ENCODE data around the gene TTLL8.

Gene TTLL8

DNA sequence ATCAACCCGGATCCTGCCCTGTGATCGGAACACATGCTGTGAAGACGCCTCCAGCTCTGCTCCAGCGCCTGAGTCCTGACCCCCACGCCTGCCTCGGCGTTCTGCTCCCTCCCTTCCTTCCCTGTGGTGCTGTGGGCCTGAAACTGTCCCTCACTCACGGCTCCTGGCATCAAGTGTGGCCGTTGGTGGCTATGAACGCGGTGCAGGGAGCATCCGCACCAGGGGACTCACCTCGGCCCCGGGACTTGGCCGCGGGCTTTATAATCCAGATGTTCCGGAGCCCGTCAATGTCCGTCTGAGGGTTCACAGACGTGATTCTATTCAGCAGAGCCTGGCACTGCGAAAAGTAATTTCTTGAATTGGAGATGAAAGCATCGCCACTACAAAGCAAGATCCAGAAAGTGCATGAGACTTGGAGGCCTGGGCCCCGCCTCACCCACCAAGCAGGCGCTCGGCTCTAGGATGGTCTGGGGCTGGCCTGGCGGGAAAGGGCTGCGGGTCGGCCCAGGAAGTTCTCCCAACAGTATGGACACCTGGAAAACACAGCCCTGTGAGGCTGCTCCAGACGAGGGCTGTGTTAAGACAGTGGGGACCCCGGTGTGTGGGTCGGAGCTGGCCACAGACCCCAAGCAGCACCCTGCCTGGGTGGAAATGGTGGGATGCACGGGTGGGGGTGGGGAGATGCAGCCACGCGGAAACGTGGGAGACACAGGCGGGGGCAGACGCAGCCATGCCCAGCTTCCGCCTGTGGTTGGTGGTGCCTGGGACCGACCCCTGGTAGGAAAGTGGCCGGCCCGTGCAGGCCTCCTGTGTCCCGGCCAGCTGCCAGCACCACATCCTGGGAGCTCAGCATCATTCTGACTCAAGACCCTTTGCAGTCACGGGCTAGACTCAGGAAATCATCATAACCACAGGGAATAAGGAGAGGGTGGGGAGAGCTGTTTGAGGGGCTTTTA lies 23.7 kb downstream of the TTLL8 start:
- 91% methylated on average over 43 of the region's 43 CpGs for WGBS
- Histone ChIP-seq H3K9me3 (ENCODE audit: insufficient read depth, low read depth, low read length) (no peaks in the 10 kb centered on the region), H3K4me3 (ENCODE audit: low read length) (no peak overlapping the region), H3K9ac (ENCODE audit: low read depth, low read length) (no peak overlapping the region), H3K27ac (ENCODE audit: low read depth, low read length) (no peak overlapping the region), H3K27me3 (ENCODE audit: insufficient read depth, low read length) (peaks cover 16% of the 10 kb centered on the region), H3K4me1 (ENCODE audit: insufficient read depth, low read length) (no peaks in the 10 kb centered on the region), H3K36me3 (ENCODE audit: insufficient read depth, low read length) (no peaks in the 10 kb centered on the region)

DNA sequence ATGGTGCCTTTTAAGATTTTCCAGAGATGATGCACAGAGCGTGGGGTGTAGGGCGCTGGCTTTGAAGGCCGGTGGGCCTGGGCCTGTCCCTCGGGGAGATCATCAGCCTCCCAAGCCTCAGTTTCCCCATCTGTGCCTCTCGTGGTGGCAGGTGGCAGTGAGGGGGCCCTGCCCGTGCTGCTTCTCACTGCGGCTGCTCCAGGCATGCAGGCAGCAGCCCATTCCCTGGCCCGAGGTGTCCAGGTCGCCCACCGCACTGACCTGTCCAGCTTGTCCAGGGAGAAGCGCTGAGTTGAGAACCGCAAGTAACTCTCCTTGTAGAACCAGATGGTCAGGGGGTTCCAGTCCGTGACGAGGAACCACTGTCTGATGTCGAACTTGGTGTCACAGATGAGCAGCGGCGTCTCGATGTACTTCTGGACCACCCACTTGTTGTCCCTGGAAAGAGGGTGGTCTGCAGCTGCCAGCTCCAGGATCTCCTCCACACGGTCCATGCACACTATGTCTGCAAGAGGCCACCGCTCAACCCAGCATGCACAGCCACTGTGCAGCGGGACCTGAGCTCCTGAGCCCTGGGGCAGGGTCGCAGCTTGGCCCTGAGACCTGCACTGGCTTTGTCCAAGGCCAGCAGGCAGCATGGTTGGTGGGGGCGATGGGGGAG lies 25.0 kb downstream of the TTLL8 start:
- 92% methylated on average over 23 of the region's 23 CpGs for WGBS
- Histone ChIP-seq H3K9ac (ENCODE audit: low read depth, low read length) (no peak overlapping the region), H3K4me3 (ENCODE audit: low read length) (no peak overlapping the region), H3K36me3 (ENCODE audit: insufficient read depth, low read length) (no peaks in the 10 kb centered on the region), H3K9me3 (ENCODE audit: insufficient read depth, low read depth, low read length) (no peaks in the 10 kb centered on the region), H3K4me1 (ENCODE audit: insufficient read depth, low read length) (no peaks in the 10 kb centered on the region), H3K27ac (ENCODE audit: low read depth, low read length) (no peak overlapping the region), H3K27me3 (ENCODE audit: insufficient read depth, low read length) (peaks cover 19% of the 10 kb centered on the region)

DNA sequence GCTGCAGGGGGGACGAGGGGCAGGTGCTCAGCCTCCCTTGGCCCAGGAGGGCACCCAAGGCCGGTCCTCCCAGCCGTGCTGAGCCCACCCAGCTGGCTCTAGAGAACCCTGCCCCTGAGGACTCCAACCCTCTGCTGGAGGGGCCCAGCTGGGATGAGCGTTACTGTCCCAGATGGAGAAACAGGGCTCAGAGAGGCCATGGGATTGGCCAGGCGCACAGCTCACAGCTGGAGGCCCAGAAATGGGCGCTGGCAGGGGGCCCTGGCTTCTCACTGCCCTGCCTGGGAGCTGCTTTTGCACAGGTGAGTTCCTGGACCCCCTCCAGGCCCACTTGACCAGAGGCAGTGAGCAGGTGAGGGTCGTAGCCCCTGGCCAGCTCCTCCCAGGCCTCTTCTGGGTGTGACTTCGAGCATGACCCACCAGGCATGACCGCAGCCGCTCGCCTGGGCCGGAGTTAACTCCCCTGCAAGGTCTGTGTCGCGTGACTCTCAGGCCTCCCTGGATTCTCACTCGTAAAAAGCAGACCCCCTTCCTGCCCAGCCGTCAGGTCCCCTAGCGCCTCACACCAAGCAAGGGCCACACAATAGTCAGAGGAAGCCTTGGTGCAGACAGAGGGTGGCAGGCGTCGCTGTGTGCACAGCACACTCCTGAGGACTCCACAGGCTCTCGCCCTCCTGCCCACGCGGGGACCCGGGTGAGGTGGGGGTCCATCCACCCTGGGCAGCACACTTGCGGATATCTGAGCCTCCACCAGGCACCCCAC lies 25.8 kb downstream of the TTLL8 start:
- 88% methylated on average over 24 of the region's 24 CpGs for WGBS
- peaks cover 25% of the 10 kb centered on the region for H3K27me3 ChIP-seq (ENCODE audit: insufficient read depth, low read length)
- H3K9me3 ChIP-seq (ENCODE audit: insufficient read depth, low read depth, low read length) = no peaks in the 10 kb centered on the region
- H3K27ac ChIP-seq (ENCODE audit: low read depth, low read length) = no peak overlapping the region
- no peak overlapping the region for H3K4me3 ChIP-seq (ENCODE audit: low read length)
- H3K9ac ChIP-seq (ENCODE audit: low read depth, low read length) = no peak overlapping the region
- no peaks in the 10 kb centered on the region for H3K4me1 ChIP-seq (ENCODE audit: insufficient read depth, low read length)
- no peaks in the 10 kb centered on the region for H3K36me3 ChIP-seq (ENCODE audit: insufficient read depth, low read length)

DNA sequence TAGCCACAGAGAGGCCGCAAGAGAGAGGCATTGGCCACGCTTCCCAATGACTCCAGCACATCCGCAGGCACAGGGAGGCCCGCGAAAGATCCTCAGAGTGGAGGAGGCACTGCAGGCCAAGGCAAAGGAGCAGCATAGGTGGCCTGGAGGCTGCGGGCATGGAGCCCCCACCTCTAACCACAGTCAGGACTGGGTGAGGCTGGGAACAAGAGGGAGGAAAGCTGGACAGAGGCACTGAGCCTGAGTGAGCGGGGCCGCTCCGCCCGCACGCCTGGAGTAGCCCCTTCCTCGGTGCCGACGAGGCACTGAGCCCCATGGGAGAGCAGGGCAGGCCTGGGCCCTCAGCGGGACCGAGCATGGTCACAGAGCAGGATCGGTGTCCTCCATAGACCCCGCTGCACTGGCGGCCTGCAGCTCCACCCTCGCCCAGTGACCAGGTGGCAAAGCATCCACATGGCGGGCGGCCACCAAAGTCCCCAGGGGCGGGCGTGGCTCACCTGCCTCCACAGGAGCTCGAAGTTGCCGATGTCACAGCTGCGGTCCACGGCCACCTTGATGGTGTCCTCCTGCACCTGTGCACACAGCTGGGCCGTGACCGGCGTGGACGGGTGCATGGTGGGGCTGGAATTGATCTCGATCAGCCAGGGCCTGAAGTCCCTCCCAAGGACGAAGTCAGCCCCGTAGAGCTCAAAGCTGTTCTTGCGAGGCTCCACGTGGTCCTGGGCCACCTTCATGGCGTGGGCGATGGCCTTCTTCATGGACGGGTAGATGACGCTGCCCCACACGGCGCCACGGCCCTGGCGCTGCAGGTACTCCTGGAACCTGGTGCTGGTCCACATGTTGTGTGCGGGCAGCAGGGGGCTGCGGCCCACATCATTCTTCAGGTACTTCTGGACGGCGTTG lies 26.7 kb downstream of the TTLL8 start:
- Histone ChIP-seq H3K27me3 (ENCODE audit: insufficient read depth, low read length) (peaks cover 25% of the 10 kb centered on the region), H3K27ac (ENCODE audit: low read depth, low read length) (no peak overlapping the region), H3K36me3 (ENCODE audit: insufficient read depth, low read length) (no peaks in the 10 kb centered on the region), H3K4me1 (ENCODE audit: insufficient read depth, low read length) (no peaks in the 10 kb centered on the region), H3K9me3 (ENCODE audit: insufficient read depth, low read depth, low read length) (no peaks in the 10 kb centered on the region), H3K9ac (ENCODE audit: low read depth, low read length) (no peak overlapping the region), H3K4me3 (ENCODE audit: low read length) (no peak overlapping the region)
- 94% methylated on average over 49 of the region's 49 CpGs for WGBS

DNA sequence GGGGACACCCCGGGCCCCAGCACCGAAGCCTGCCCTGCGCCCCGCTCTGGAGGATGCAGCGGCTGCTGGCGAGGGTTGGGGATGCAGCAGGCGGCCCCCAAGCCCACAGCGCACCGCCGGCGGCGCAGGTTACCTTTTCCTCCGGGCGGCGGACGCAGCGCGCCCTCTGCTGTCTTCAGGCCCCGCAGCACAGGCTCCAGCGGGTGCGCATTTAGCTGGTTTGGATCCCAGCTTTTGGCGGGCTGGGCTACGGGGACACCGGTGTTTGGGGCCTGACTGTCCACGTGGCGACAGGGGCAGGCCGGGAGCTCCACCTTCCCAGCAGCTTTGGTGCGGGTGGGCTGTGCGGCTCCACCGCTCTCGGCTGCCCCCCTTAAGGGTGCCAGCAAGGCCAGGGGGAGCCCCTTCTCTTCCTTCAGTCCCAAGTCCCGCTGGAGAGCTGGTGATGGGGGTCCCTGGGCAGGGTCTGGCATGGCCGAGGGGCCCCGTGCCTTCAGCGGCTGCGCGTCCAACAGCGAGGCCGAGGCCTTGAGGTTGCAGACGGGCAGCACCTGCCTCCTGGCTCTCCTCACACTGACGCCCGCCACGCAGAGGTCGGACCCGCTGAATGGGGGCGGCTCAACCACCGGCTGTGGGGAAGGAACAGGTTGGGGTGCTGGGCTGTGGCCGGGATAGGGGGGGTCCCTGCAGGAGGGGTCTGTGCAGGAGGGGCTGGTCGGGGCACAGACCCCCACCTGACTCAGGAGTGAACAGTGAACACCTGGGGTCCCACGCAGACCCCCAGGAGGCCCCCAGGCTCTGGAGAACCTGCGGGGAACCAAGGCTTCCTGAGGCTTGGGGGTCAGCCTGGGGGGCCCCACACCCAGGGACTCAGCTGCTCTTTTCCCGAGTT lies 27.6 kb downstream of the TTLL8 start:
- Histone ChIP-seq H3K27ac (ENCODE audit: low read depth, low read length) (no peak overlapping the region), H3K9ac (ENCODE audit: low read depth, low read length) (no peak overlapping the region), H3K4me3 (ENCODE audit: low read length) (no peak overlapping the region), H3K9me3 (ENCODE audit: insufficient read depth, low read depth, low read length) (no peaks in the 10 kb centered on the region), H3K36me3 (ENCODE audit: insufficient read depth, low read length) (no peaks in the 10 kb centered on the region), H3K27me3 (ENCODE audit: insufficient read depth, low read length) (peaks cover 25% of the 10 kb centered on the region), H3K4me1 (ENCODE audit: insufficient read depth, low read length) (no peaks in the 10 kb centered on the region)
- WGBS = 36% methylated on average over 52 of the region's 52 CpGs

DNA sequence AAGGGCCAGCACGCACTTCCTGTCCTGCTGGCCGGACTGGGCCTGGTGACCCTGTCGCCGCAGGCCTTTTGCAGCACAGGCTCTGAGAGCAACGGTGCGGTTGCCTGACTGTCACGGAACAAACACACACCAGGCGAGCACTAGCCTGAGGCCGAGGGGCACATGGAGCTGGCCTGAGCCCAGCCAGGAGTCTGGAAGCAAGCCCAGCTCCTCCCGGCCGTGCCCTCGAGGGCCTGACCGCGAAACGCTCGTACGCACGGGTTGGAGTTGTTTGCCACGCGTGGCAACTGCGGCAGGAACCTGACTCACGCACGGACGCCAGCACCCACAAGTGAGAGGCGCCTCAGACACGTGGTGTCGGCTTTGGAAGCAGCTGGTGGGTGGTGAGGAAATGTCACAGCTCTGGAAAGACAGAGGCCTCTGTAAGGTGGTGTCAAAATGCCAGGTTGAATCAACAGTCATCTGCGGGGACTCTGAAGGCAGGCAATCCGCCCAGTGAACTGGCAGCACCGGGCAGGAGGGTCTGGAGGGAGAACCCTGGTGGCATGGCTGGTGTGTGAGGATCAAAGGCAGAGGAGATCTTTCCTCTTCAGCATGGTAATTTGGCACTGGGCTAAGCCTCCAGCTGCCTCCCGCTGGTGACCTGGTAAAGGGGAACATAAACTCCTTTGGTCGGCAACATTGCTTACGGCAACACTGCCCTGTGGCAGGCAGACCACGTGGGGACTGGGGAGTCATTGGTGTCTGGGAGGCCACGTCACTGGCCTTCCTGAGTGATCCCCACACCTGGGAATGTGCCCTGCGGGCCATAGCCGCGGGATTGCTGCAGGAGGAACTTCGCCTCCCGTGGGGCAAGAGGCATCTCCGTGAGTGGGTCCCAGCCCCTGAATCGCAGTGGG lies 30.2 kb downstream of the TTLL8 start:
- Histone ChIP-seq H3K27ac (ENCODE audit: low read depth, low read length) (no peak overlapping the region), H3K36me3 (ENCODE audit: insufficient read depth, low read length) (no peaks in the 10 kb centered on the region), H3K4me1 (ENCODE audit: insufficient read depth, low read length) (no peaks in the 10 kb centered on the region), H3K27me3 (ENCODE audit: insufficient read depth, low read length) (peaks cover 25% of the 10 kb centered on the region), H3K4me3 (ENCODE audit: low read length) (no peak overlapping the region), H3K9ac (ENCODE audit: low read depth, low read length) (no peak overlapping the region), H3K9me3 (ENCODE audit: insufficient read depth, low read depth, low read length) (no peaks in the 10 kb centered on the region)
- 88% methylated on average over 42 of the region's 42 CpGs for WGBS

DNA sequence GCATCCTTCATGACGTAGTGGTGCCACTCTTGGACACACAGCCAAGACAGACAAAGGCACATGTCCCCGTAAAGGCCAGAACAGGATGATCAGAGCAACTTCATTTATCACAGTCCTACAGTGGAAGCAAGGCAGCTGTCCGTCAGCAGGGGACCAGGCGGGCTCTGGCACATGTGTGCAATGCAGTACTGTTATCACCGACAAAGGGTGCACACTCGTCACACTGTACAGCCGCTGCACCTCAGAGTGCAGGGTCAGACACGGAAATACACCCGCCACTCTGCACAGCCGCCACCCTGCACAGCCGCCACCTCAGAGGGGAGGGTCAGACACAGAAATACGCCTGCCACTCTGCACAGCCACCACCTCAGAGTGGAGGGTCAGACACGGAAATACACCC lies 32.1 kb downstream of the TTLL8 start:
- no peak overlapping the region for H3K27ac ChIP-seq (ENCODE audit: low read depth, low read length)
- H3K27me3 ChIP-seq (ENCODE audit: insufficient read depth, low read length) = peaks cover 23% of the 10 kb centered on the region
- no peak overlapping the region for H3K9ac ChIP-seq (ENCODE audit: low read depth, low read length)
- H3K9me3 ChIP-seq (ENCODE audit: insufficient read depth, low read depth, low read length) = no peaks in the 10 kb centered on the region
- WGBS = 92% methylated on average over 12 of the region's 13 CpGs
- H3K4me3 ChIP-seq (ENCODE audit: low read length) = no peak overlapping the region
- no peaks in the 10 kb centered on the region for H3K4me1 ChIP-seq (ENCODE audit: insufficient read depth, low read length)
- H3K36me3 ChIP-seq (ENCODE audit: insufficient read depth, low read length) = no peaks in the 10 kb centered on the region

DNA sequence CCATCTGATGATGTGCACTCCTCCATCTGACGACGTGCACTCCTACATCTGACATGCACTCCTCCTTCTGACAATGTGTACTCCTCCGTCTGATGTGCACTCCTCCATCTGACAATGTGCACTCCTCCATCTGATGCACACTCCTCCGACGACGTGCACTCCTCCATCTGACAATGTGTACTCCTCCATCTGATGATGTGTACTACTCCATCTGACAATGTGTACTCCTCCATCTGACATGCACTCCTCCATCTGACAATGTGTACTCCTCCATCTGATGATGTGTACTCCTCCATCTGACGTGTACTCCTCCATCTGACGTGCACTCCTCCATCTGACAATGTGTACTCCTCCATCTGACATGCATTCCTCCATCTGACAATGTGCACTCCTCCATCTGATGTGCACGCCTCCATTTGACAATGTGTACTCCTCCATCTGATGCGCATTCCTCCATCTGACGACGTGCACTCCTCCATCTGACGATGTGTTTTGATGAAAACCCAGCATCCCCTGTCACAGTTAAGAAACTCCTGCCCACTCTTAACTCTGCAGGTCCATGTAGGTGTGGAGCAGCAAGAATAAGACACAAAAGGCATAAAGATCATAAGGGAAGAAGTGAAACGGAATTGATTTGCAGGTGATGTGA lies 35.8 kb downstream of the TTLL8 start:
- no peak overlapping the region for H3K27ac ChIP-seq (ENCODE audit: low read depth, low read length)
- H3K27me3 ChIP-seq (ENCODE audit: insufficient read depth, low read length) = peaks cover 19% of the 10 kb centered on the region
- no peaks in the 10 kb centered on the region for H3K36me3 ChIP-seq (ENCODE audit: insufficient read depth, low read length)
- H3K9ac ChIP-seq (ENCODE audit: low read depth, low read length) = no peak overlapping the region
- H3K4me1 ChIP-seq (ENCODE audit: insufficient read depth, low read length) = no peaks in the 10 kb centered on the region
- WGBS = 74% methylated on average over 14 of the region's 14 CpGs
- H3K4me3 ChIP-seq (ENCODE audit: low read length) = no peak overlapping the region
- H3K9me3 ChIP-seq (ENCODE audit: insufficient read depth, low read depth, low read length) = no peaks in the 10 kb centered on the region

DNA sequence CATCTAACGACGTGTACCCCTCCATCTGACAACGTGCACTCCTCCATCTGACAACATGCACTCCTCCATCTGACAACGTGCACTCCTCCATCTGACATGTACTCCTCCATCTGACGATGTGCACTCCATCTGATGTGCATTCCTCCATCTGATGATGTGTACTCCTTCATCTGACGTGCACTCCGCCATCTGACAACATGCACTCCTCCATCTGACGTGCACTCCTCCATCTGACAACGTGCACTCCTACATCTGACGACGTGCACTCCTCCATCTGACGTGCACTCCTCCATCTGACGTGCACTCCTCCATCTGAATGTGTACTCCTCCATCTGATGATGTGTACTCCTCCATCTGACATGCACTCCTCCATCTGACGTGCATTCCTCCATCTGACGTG lies 37.5 kb downstream of the TTLL8 start:
- Histone ChIP-seq H3K27ac (ENCODE audit: low read depth, low read length) (no peak overlapping the region), H3K4me1 (ENCODE audit: insufficient read depth, low read length) (no peaks in the 10 kb centered on the region), H3K36me3 (ENCODE audit: insufficient read depth, low read length) (no peaks in the 10 kb centered on the region), H3K9me3 (ENCODE audit: insufficient read depth, low read depth, low read length) (no peaks in the 10 kb centered on the region), H3K4me3 (ENCODE audit: low read length) (no peak overlapping the region), H3K27me3 (ENCODE audit: insufficient read depth, low read length) (peaks cover 32% of the 10 kb centered on the region), H3K9ac (ENCODE audit: low read depth, low read length) (no peak overlapping the region)
- WGBS = 90% methylated on average over 15 of the region's 15 CpGs
